Esophagus muscularis mucosa (tissue), 4 donors: ENCODE measurements around the gene MAU2.
A peak's percentile ranks its signal among the peaks of the same experiment; 100 is the strongest.

Experiments used
- EP300 ChIP-seq: sonication (generic); formaldehyde crosslinking; IDR thresholded peaks from one replicate; pipeline ENCODE4 v1.6.1; 2017; ENCODE audit warnings: antibody characterized with exemption
- POLR2AphosphoS5 ChIP-seq, 2 donors: sonication (generic); formaldehyde crosslinking; IDR thresholded peaks; one replicate each; pipeline ENCODE4 v1.6.1; 2017; ENCODE audit warnings: antibody characterized with exemption in 2 of 2
- TF ChIP-seq, protein P1 (sequence below), 3 experiments: fragments of 200-600 bp in 2 of 3; fragments of 450-650 bp in 1 of 3; sonication (generic) in 2 of 3; IDR thresholded peaks; one replicate each; pipeline ENCODE4 v1.5.1; 2017 to 2019; ENCODE audit warnings: antibody characterized with exemption in 3 of 3, mild to moderate bottlenecking in 2 of 3, moderate library complexity in 1 of 3

DNA sequence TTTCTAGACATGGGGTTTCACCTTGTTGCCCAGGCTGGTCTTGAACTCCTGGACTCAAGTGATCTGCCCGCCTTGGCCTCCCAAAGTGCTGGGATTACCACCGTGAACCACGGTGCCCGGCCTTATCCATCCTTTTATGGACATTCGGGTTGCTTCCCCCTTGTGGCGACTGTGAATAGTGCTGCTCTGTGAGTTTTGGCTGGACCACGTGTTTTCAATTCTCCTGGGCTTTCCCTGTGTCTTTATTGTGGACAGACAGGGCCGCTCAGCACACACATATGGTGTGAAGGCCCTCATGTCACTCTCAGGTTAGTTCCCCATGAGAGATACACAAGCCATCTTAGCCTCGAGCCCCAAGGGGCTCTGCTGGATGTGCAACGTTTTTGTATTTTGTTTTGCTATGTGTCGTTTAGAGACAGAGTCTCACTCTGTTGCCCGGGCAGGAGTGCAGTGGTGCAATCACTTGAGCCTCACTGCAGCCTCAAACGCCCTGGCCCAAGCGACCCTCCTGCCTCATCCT lies 40.5 kb downstream of the MAU2 start:
- TF ChIP-seq, protein P1, sequence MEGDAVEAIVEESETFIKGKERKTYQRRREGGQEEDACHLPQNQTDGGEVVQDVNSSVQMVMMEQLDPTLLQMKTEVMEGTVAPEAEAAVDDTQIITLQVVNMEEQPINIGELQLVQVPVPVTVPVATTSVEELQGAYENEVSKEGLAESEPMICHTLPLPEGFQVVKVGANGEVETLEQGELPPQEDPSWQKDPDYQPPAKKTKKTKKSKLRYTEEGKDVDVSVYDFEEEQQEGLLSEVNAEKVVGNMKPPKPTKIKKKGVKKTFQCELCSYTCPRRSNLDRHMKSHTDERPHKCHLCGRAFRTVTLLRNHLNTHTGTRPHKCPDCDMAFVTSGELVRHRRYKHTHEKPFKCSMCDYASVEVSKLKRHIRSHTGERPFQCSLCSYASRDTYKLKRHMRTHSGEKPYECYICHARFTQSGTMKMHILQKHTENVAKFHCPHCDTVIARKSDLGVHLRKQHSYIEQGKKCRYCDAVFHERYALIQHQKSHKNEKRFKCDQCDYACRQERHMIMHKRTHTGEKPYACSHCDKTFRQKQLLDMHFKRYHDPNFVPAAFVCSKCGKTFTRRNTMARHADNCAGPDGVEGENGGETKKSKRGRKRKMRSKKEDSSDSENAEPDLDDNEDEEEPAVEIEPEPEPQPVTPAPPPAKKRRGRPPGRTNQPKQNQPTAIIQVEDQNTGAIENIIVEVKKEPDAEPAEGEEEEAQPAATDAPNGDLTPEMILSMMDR (IDR thresholded peaks at IDR 0.05), result peak; percentile 74 to 90 (median 85)
- TF ChIP-seq POLR2AphosphoS5 (IDR thresholded peaks at IDR 0.05), result peak; percentile 23 to 63
- no peak for TF ChIP-seq EP300
